ENCODE results near the gene PDE4D.
"Not testable (repeated sequence)": the region's sequence is repeated elsewhere in the genome, so short reads cannot be mapped to it uniquely, and the experiment has no call there.

Gene PDE4D

GRCh38 chr5:59587489-59588337, 305.8 kb downstream of the PDE4D start:
- DNase-seq (ENCODE audit: low read depth in 2 of 3, low spot score in 1 of 3), result no peak

DNA sequence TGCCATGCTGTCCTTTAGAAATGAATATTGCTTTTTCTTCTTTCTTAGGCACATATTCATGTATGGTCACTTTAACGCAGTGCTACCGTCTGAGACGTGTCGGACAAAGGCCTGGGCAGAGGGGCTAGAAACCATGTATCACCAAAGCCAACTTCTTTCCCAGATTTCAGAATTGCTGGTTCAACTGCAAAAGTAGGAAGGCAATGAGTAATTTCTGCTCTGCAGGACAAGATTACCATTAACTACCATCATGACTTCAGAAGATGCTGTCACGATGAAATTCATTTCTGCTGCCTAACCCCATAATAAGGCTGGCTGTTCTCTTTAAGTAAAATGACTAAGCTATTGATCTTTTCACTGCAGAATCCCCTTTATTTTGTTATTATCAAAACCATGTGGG, 306.7 kb downstream of the PDE4D start:
- no peak for DNase-seq (ENCODE audit: low read depth in 2 of 3, low spot score in 1 of 3)

DNA sequence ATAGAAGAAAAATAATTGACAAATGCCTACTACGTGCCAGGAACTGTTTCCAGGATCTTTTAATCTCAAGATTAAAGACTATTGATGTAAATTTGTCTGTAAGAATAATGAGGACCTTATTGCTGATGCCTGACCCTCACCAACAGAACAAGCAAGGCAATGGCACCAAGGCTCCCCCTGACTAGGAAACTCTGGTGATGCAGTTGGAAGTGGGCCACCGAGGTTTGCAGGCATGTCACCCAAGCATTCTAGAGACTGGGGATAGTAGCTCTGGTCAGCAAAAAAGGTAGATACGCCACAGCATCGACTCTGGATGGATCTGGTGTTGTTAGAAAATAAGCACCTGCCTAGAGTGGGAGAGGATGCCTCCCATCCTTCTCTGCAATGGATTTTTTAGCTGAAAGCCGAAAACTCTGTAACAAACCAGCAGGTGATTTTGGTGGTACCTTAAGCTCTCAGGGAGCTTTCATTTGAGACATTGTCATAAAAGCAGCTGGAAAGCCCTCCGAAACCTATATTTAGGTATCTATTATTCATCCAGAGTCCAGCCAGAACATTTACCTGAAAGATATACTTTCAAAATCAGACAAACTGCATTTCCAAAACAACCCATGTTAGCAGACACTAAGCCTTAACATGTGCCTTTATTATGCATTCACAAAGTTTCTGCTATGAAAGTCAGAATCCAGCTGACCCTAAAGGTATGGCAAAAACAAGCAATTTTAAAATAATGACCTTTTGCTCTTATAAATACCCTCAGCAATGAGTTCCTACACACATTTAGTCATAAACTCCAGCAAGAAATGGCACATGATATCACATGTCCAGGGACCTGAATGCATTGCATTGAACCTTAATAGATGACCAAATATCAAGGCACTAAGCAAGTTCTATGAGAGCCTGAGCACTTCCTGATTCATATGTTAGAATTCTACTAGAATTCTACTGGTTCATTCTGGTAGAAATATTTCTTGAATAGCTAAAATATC, 308.4 kb downstream of the PDE4D start:
- no peak for DNase-seq (ENCODE audit: low read depth in 2 of 3, low spot score in 1 of 3)

DNA sequence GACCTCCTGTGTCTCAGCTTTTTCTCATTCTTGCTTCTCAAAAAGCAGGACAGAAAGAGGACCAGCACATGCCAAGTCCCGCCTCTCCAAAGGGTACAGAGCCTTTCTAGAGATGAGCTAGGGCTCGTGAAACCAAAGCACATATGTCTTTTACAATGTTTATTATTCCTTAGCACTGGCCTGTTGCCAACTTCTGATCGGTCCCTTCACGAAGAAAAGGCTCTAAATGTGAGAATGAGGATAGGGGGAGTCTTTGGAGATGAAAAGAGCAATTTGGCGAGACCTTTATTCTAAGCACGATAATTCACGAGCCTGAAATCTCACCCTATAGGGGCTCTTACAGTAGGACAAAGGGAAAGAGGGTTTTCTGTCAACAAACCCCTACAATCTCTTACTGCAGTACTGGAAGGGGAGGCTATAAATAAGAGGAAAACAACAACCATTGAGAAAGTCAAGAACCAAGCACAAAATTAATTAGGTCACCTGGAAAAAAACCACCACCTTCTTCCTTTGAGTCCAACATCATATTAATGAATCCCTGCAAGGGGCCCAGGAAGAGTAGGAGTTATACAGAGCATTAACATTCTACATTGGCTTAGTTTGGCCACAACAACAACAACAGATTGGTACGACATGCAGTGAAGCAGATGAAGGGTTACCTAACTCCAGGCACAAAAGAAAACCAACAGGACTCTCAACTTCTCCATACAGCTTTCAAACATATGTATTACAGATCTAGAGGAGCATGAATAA, 309.5 kb downstream of the PDE4D start:
- DNase-seq (ENCODE audit: low read depth in 2 of 3, low spot score in 1 of 3), result no peak

DNA sequence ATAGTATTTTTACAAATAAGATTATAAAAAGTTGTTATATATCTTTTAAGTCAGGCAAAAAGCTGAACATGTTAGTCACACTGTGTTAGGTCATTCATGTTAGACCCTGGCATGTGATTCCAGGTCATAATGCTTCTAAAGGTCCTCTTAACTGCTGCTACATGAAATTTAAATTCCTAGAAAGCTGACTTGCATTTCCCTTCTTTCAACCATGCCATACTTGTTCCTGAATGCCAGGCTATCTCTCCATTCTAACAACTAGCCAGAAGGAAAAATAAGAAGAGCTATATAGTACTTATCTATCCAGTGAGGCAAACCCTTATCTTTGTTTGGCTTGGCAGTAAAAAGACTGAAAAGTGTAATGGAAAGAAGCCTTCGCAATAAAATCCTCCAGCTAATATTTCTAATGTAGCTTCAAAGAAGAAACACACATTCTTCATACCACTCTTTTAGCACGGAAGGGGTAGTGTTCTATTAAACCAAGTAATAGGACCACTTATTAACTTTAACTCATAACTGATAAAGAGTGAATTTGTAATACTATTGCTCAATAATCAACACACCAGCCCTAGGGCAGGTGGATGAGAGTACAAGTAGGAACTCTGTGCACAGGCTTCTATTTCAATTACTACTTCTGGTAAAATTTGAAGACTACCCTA, 310.2 kb downstream of the PDE4D start:
- no peak for DNase-seq (ENCODE audit: low read depth in 2 of 3, low spot score in 1 of 3)

DNA sequence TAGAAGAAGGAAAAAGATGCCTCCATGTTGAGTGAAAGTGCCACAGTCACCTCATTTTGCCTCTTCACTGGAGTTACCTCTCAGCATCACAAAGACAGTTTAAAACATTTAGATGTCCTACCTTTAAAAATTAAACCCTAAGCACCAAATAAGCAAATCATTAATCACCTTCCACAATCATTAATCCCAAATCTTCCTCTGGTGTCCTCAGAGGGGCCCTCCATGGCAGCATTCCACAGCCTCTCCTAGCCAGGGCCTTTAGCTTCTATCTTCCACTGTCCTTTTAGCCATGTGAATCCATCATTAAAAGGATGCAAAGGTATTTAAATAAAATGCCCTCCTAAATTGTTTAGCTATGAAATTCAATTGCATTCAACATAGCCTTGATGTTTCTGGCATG, 310.8 kb downstream of the PDE4D start:
- DNase-seq (ENCODE audit: low read depth in 2 of 3, low spot score in 1 of 3), result no peak

- DNase-seq (ENCODE audit: low read depth in 2 of 3, low spot score in 1 of 3), result no peak
Observed at GRCh38 chr5:59579824-59580167, 313.7 kb downstream of the PDE4D start.

DNA sequence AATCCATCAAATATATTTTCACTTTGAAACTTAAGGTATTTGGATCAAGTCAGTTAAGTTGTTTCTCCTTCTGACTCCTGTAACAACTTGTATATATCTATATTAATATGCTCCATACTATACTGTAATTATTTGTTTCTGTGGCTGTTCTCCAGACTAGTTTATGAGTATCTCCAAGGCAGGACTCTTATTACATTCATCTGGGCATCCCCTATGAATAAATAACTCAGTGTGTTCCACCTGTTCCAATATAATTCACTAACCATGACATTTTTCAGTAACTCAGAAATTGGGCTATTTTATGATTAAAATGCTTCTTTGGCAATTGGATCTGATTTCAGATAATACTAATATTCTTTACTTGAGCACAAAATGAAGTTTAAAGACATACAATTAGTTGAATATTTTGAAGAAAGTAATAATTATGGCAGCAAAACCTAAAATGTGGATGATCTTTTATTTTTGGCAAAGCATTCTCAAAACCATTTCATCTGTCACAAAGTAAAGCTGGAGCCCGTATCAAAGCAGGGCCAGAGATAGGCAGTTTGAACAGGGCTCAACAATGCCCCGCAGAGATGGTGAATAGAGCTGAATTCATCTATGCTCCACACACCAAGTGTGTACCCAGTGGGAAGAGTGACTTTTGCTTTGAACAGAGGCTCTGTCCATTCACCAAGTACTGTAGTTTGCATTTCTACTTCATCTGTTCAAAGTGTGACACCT, 314.3 kb downstream of the PDE4D start:
- DNase-seq (ENCODE audit: low read depth in 2 of 3, low spot score in 1 of 3), result no peak

DNA sequence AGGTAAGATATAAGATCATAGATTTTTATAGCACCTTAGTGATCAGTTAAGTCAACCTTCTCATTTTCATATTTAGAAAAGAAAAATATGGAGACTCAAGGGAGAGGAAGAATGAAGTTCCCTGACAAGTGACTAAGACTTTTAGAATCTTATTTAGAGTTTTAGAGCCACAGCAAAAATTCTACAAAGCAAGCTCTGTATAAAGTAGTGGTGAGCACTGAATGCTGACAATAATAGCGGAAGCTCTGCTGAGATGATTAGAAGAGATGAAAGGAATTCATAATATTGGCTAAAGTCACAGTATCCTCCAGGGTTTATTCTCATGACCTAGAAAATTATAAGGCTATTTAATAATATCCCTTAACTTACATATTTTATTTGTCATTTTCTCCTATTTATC, 316.0 kb downstream of the PDE4D start:
- no peak for DNase-seq (ENCODE audit: low read depth in 2 of 3, low spot score in 1 of 3)

DNA sequence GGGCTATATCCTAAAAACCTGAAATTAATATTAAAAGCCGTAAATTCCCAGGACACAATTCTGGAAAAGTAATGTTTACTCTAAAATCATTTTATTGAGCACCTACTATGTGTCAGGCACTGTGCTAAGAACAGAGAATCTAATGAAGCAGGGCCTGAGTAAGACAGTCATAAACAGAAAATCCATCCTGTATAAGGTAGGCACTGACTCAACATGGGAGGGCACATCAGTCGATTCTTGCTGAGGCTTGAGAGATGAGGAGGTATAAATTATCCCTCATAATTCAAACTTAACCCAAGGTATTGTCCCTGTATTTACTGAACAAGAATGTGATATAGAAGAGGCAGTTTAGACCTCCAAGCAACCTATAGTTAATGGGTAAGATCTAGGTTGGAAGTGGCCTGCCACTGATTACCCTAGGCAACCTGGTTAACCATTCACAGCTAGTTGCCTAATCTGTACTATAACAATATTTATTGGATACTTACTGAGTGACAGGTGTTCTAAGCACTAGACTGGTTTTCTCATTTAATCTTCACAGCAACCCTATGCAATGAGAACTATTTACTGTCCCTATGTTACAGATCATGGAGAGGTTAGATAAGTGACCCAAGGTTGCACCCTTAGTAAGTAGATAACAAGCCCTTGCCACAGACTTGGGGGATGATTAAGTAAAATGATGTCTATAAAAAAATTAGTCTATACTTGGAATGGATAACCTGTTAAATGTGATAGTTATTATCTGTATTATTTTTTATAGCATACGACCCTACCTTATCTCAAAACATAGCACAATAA, 317.7 kb downstream of the PDE4D start:
- no peak for DNase-seq (ENCODE audit: low read depth in 2 of 3, low spot score in 1 of 3)

- not testable (repeated sequence) for DNase-seq (ENCODE audit: low read depth in 2 of 3, low spot score in 1 of 3)
Observed at GRCh38 chr5:59573509-59573908, 320.0 kb downstream of the PDE4D start.

DNA sequence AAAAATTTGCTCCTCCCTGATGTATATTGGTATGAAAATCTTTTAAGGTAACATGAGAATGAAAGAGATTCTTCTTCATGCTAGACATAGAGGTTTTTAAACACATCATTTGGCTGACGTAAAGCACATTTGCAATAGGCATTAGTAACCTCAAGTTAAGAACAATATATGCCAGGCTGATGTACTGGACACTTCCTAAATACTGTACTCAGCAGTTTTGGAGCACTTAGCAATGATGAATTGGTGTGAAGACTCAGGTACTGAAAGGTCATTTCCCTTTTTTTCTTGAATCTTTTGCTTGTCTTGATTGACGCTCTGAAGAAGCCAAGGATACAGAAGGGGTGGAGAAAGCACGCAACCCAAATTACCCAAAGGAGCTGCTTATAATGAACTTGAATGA, 322.5 kb downstream of the PDE4D start:
- DNase-seq (ENCODE audit: low read depth in 2 of 3, low spot score in 1 of 3), result no peak

- DNase-seq (ENCODE audit: low read depth in 2 of 3, low spot score in 1 of 3), result no peak
Observed at GRCh38 chr5:59569608-59570334, 323.8 kb downstream of the PDE4D start.

DNA sequence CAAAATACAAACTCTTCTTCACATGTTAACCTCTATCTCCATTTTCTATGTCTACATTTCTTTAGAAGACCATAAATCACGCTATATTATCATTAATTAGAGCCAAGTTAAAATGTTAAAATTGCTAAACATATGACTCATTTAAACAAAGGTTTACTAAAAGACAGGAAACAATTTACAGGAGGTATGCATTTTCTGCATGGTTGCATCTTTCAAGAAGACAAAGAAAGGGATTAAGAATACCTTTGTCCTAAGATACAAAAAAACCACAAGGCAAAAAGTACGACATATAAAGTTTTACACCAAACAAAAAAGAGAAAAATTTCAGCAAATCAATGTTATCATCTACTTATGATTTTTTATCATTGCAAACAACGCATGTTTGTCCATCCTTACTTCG, 324.4 kb downstream of the PDE4D start:
- DNase-seq (ENCODE audit: low read depth in 2 of 3, low spot score in 1 of 3), result no peak

DNA sequence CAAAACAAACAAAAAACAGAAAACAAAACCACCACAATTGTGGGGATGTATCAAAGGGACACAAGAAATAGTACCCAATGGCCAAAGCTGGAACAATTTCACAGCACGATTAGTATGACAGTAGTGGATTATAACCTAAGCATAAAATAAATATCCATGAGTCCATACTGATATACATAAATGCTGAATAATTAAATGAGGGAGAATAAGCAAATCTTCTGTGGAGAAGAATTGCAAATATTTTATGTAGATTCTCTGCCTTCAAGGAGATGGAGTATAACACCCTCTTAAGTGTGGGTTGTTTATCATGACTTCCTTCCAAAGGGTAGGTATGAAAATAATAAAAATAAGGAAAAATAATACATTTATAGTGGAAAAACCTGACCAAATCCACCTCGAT, 325.4 kb downstream of the PDE4D start:
- DNase-seq (ENCODE audit: low read depth in 2 of 3, low spot score in 1 of 3), result no peak

DNA sequence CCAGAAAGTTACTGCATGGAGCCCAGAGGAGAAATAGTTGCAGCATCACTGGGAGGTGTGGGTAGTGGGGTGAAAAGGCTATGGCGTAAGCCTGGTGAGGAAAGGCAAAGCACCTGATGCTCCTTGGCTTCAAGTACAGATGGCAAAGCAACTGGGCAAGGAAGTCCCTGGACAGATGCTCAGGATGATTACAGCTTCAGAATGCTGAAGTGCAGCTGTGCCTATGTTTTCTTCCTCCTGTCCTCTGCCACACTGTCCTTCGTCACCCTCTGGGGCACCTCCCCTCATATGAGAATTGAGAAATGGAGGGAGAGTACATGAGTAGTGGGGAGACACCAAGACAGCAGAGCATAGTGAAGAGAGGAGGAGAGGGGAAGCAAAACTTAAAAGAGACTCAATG, 328.0 kb downstream of the PDE4D start:
- no peak for DNase-seq (ENCODE audit: low read depth in 2 of 3, low spot score in 1 of 3)

GRCh38 chr5:59564895-59565294, 328.6 kb downstream of the PDE4D start:
- no peak for DNase-seq (ENCODE audit: low read depth in 2 of 3, low spot score in 1 of 3)

- no peak for DNase-seq (ENCODE audit: low read depth in 2 of 3, low spot score in 1 of 3)
Observed at GRCh38 chr5:59562756-59563389, 330.7 kb downstream of the PDE4D start.

Measured in stimulated activated CD4-positive, alpha-beta T cell treated with anti-CD3 and anti-CD28 coated beads, Interleukin-12 subunit alpha, Interleukin-12 subunit beta, amount 100 ng/mL, for 48 hours (primary cell).